Stimulated activated CD4-positive, alpha-beta T cell treated with anti-CD3 and anti-CD28 coated beads, Interleukin-4, amount 100 ng/mL, for 1 hour (primary cell): ENCODE results near the gene PMIS2.

ENCODE experiments used
- DNase-seq: peaks from one replicate; pipeline ENCODE4 v3.0.0-alpha.2; 2020

The PMIS2 gene

DNA sequence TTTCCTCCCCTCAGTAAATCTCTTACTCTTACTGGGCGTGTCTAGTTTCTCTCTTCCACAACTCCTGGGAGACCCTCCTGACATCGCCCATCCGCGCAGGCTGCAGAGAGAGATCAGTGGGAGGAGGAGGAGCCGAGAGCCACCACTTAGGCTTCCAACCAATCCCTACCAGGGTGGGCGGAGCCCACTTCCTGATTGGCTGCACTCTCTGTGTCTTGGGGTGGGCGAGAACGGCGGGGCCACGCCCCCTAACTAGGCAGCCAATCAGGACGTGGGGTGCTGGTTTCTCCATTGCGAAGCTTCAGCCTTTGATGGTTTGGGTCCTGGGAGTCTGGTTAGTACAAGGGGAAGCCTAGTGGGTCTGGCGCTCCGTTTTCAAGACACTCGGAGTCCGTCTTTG, at the start of gene PMIS2:
TSS of gene PMIS2 (plus strand) at position 326 of the 400 bp plus-strand sequence. CDS start 87 bp downstream, outside the sequence.
- DNase-seq, result peak; percentile 15

- DNase-seq, result no peak
Observed at GRCh38 chr19:35539314-35539713, 46.7 kb upstream of the PMIS2 start.

- no peak for DNase-seq
Observed at GRCh38 chr19:35539850-35540249, 46.1 kb upstream of the PMIS2 start.

DNA sequence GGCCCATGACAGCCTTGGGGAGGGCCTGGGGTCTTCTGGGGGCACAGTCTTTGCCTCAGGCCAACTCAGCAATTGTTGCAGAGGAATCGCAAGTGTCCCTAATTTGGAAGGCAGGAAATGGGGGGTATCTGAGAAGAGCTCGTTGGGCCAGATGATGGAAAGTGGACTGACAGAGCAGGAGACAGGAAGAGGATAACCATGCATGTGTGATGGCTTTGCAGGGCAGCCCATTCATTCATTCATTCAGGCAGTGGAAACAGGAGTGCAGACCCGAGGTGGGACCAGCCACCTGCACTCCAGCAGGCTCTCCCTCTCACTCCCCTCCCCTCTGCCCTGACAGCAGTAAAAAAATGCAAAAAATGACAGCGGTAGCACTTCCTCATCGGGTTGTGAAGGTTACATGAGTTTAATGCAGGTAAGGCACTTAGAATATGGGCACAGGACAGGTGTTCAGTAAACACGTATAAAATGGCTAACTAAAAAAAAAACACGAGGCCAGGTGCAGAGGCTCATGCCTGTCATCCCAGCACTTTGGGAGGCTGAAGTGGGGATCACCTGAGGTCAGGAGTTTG, 45.5 kb upstream of the PMIS2 start:
- DNase-seq, result no peak

DNA sequence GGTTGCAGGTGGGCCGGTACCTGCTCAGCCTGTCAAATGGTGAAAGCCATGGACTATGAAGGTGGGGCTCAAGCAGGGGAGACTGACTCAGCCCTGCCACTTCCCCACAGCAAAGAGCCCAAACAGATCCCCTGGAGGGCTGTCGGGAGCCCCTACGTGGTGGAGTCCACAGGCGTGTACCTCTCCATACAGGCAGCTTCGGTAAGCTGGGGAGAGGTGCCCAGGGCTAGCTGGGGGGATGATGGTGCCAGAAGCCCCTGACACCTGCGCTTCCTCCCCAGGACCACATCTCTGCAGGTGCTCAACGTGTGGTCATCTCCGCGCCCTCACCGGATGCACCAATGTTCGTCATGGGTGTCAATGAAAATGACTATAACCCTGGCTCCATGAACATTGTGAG, 43.8 kb upstream of the PMIS2 start:
- DNase-seq, result no peak

GRCh38 chr19:35543280-35544109, 42.5 kb upstream of the PMIS2 start:
- no peak for DNase-seq

DNA sequence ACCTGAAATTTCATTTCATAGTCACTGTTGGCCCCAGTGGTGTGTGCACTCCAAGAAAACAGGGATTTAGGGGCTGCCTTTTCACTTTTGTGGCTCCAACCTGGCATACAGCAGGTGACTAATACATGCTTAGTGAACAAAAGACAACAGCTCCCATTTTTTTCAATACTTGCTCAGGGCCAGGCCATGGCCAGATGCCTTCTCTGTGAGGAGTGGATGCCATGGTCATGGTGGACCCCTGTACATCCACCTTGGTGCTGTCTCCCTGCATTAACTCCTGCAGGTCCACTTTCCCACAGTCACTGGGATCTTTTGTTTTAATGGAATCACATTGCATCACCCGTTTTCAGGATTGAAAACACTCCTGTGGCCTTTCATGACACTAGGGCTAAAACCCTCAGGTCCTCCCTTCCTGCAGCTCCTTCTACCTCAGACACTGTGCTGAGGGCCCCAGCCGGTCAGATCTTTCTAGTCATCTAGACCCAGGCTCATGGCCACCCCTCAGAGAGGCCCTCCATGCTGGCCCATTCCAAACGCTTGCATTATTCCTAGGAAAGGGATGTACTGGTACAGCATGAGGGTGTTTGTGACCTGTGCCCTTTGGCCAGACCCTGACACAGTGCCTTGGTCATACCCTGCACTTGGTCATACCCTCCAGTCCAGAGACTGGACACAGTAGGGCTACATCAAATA, 41.7 kb upstream of the PMIS2 start:
- no peak for DNase-seq

GRCh38 chr19:35545001-35545854, 40.7 kb upstream of the PMIS2 start, which contains the start of gene TMEM147:
Gene TMEM147 (plus strand): TSS chr19:35545626. CDS start chr19:35545740, 114 bp downstream.
- DNase-seq, result peak; percentile 86

DNA sequence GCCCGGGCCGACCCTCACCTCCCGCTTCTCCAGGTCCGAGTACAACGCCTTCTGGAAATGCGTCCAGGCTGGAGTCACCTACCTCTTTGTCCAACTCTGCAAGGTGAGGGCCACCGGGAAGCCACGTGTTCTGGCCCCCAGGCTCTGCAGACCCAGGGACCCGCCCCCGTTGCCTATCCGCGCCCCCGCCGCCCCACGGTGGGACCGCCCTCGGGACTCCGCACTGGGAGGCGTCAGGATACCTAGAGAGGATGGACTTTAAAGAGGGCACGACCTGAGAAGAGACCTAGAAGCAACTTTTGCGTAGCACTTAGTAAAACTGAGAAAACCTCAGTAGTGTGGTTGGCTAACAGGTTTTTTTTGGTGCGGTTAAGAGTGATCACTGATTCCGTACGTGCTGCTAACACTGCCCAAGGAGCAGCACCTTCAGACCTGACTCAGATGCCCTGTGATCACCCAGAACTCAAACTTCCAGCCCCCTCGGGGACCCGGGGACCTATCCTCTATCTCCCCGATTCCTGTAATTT, 40.1 kb upstream of the PMIS2 start:
- peak; percentile 68 for DNase-seq

GRCh38 chr19:35546532-35546931, 39.4 kb upstream of the PMIS2 start:
- DNase-seq, result no peak

DNA sequence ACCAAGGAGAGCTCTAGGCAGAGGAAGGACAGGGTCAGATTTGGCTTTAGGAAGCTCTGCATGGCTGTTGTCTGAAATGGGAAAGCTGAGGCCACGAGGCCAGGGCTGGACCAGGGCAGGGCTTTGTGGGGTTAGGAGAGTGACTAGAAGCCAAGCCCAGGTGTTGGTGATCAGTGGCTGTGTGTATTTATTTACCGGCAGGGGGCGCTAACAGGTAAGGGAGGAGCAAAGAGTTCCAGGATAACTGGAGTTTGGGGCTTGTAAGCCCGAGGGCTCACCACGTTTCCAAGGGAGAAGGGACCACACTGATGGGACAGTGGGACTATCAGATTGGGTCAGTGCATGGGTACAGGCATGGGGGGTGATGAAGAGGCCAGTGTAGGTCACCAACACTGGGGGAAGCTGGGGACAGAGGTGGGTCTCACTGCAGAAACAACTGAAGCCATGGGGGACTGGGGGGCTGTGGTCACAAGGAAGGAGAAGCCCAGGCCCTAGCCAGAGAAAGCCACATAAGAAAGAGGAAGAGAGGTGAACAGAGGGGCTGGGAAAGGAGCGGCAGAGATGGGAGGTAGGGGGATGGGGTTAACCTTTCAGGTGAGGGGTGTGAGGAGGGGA, 36.7 kb upstream of the PMIS2 start:
- peak; percentile 40 for DNase-seq

GRCh38 chr19:35549879-35550523, 36.0 kb upstream of the PMIS2 start:
- DNase-seq, result no peak

- no peak for DNase-seq
Observed at GRCh38 chr19:35551091-35551810, 34.7 kb upstream of the PMIS2 start.

GRCh38 chr19:35552534-35553384, 33.2 kb upstream of the PMIS2 start:
- DNase-seq, result no peak

GRCh38 chr19:35553385-35554000, 32.5 kb upstream of the PMIS2 start:
- no peak for DNase-seq

GRCh38 chr19:35554076-35554475, 31.9 kb upstream of the PMIS2 start:
- DNase-seq, result no peak

- DNase-seq, result no peak
Observed at GRCh38 chr19:35555301-35556005, 30.5 kb upstream of the PMIS2 start.

GRCh38 chr19:35556025-35556590, 29.9 kb upstream of the PMIS2 start:
- no peak for DNase-seq
